ENCODE data around the gene TOB1. TPM values are rescaled to one million over a fixed set of nuclear protein-coding genes. Genes with fewer than 3 reads are reported as not detected.

The TOB1 gene
- total and polyA plus RNA-seq, 9 of the 15 experiments (the other 6 are each of a cell fraction or from before 2014, with no cell fraction given), result 4.8 to 63.7 (median 13.2) TPM

GRCh38 chr17:50884439-50885311 lies 18.5 kb upstream of the TOB1 start (continued):
- TF ChIP-seq RBM14 (IDR thresholded peaks at IDR 0.05; ENCODE audit: borderline replicate concordance, insufficient read depth, low read depth, low read length) (no peak), CTBP1 (IDR thresholded peaks at IDR 0.05; ENCODE audit: borderline replicate concordance) (peak; percentile 39; the same call in 1 of the 2 replicates), SOX6 (IDR thresholded peaks at IDR 0.05) (0 out of 2 replicates have a peak, but pooled peaks have one; percentile 28), RCOR1 (IDR thresholded peaks at IDR 0.05; ENCODE audit: borderline replicate concordance in 1 of 2, low read depth in 2 of 2, low read length in 2 of 2) (peak in 1 of 2 experiments; percentile 53; a peak in 1 of 4 replicates), HINFP (tag; conservative IDR thresholded peaks at IDR 0.05; ENCODE audit: low read depth) (no peak), TEAD4 (IDR thresholded peaks at IDR 0.05; ENCODE audit: low read length) (peak; percentile 43; the same call in 1 of the 2 replicates), TEAD4 (CRISPR knock-in tag; IDR thresholded peaks at IDR 0.05; ENCODE audit: borderline replicate concordance) (no peak), TAF1 (IDR thresholded peaks at IDR 0.05; ENCODE audit: control insufficient read depth, extremely low read depth, insufficient read depth, low read length, severe bottlenecking) (no peak), ZNF121 (CRISPR knock-in tag; conservative IDR thresholded peaks at IDR 0.05) (no peak), SMARCA4 (IDR thresholded peaks at IDR 0.05) (peak; percentile 74), SPI1 (IDR thresholded peaks at IDR 0.05; ENCODE audit: borderline replicate concordance, low read depth, low read length) (peak; percentile 87; the same call in 1 of the 2 replicates), FOS (IDR thresholded peaks at IDR 0.05; ENCODE audit: extremely low read depth, insufficient read length) (no peak), EGR1 (conservative IDR thresholded peaks at IDR 0.05) (no peak)
- TF ChIP-seq, protein P1, sequence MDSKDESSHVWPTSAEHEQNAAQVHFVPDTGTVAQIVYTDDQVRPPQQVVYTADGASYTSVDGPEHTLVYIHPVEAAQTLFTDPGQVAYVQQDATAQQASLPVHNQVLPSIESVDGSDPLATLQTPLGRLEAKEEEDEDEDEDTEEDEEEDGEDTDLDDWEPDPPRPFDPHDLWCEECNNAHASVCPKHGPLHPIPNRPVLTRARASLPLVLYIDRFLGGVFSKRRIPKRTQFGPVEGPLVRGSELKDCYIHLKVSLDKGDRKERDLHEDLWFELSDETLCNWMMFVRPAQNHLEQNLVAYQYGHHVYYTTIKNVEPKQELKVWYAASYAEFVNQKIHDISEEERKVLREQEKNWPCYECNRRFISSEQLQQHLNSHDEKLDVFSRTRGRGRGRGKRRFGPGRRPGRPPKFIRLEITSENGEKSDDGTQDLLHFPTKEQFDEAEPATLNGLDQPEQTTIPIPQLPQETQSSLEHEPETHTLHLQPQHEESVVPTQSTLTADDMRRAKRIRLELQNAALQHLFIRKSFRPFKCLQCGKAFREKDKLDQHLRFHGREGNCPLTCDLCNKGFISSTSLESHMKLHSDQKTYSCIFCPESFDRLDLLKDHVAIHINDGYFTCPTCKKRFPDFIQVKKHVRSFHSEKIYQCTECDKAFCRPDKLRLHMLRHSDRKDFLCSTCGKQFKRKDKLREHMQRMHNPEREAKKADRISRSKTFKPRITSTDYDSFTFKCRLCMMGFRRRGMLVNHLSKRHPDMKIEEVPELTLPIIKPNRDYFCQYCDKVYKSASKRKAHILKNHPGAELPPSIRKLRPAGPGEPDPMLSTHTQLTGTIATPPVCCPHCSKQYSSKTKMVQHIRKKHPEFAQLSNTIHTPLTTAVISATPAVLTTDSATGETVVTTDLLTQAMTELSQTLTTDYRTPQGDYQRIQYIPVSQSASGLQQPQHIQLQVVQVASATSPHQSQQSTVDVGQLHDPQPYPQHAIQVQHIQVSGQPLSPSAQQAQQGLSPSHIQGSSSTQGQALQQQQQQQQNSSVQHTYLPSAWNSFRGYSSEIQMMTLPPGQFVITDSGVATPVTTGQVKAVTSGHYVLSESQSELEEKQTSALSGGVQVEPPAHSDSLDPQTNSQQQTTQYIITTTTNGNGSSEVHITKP (IDR thresholded peaks at IDR 0.05; ENCODE audit: partially characterized antibody), result peak; percentile 95
- TF ChIP-seq, protein P2, sequence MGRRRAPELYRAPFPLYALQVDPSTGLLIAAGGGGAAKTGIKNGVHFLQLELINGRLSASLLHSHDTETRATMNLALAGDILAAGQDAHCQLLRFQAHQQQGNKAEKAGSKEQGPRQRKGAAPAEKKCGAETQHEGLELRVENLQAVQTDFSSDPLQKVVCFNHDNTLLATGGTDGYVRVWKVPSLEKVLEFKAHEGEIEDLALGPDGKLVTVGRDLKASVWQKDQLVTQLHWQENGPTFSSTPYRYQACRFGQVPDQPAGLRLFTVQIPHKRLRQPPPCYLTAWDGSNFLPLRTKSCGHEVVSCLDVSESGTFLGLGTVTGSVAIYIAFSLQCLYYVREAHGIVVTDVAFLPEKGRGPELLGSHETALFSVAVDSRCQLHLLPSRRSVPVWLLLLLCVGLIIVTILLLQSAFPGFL (CRISPR knock-in tag; IDR thresholded peaks at IDR 0.05), result no peak
- TF ChIP-seq, protein P3, sequence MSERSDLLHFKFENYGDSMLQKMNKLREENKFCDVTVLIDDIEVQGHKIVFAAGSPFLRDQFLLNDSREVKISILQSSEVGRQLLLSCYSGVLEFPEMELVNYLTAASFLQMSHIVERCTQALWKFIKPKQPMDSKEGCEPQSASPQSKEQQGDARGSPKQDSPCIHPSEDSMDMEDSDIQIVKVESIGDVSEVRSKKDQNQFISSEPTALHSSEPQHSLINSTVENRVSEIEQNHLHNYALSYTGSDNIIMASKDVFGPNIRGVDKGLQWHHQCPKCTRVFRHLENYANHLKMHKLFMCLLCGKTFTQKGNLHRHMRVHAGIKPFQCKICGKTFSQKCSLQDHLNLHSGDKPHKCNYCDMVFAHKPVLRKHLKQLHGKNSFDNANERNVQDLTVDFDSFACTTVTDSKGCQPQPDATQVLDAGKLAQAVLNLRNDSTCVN (CRISPR knock-in tag; IDR thresholded peaks at IDR 0.05), result 0 out of 2 replicates have a peak, but pooled peaks have one; percentile 10
- TF ChIP-seq, protein P4, sequence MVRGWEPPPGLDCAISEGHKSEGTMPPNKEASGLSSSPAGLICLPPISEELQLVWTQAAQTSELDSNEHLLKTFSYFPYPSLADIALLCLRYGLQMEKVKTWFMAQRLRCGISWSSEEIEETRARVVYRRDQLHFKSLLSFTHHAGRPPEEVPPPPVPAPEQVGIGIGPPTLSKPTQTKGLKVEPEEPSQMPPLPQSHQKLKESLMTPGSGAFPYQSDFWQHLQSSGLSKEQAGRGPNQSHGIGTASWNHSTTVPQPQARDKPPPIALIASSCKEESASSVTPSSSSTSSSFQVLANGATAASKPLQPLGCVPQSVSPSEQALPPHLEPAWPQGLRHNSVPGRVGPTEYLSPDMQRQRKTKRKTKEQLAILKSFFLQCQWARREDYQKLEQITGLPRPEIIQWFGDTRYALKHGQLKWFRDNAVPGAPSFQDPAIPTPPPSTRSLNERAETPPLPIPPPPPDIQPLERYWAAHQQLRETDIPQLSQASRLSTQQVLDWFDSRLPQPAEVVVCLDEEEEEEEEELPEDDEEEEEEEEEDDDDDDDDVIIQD (CRISPR knock-in tag; IDR thresholded peaks at IDR 0.05), result no peak

Data from K562 (cell line).